EL (cell line): ENCODE results near the gene ADGRD2.
A peak's percentile ranks its signal among the peaks of the same experiment; 100 is the strongest.
"Not testable (repeated sequence)": the region's sequence is repeated elsewhere in the genome, so short reads cannot be mapped to it uniquely, and the experiment has no call there.

ENCODE experiments used
- DNase-seq: peaks from one replicate; pipeline ENCODE4 v3.0.0-alpha.2; 2016

The ADGRD2 gene, protein sequence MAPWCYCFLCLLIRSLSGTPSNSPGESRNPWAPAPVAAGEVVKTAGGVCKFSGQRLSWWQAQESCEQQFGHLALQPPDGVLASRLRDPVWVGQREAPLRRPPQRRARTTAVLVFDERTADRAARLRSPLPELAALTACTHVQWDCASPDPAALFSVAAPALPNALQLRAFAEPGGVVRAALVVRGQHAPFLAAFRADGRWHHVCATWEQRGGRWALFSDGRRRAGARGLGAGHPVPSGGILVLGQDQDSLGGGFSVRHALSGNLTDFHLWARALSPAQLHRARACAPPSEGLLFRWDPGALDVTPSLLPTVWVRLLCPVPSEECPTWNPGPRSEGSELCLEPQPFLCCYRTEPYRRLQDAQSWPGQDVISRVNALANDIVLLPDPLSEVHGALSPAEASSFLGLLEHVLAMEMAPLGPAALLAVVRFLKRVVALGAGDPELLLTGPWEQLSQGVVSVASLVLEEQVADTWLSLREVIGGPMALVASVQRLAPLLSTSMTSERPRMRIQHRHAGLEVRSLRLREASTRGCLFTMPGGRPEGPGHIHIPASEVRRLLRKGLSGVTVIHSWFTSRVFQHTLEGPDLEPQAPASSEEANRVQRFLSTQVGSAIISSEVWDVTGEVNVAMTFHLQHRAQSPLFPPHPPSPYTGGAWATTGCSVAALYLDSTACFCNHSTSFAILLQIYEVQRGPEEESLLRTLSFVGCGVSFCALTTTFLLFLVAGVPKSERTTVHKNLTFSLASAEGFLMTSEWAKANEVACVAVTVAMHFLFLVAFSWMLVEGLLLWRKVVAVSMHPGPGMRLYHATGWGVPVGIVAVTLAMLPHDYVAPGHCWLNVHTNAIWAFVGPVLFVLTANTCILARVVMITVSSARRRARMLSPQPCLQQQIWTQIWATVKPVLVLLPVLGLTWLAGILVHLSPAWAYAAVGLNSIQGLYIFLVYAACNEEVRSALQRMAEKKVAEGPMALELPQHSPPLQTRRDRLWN

DNA sequence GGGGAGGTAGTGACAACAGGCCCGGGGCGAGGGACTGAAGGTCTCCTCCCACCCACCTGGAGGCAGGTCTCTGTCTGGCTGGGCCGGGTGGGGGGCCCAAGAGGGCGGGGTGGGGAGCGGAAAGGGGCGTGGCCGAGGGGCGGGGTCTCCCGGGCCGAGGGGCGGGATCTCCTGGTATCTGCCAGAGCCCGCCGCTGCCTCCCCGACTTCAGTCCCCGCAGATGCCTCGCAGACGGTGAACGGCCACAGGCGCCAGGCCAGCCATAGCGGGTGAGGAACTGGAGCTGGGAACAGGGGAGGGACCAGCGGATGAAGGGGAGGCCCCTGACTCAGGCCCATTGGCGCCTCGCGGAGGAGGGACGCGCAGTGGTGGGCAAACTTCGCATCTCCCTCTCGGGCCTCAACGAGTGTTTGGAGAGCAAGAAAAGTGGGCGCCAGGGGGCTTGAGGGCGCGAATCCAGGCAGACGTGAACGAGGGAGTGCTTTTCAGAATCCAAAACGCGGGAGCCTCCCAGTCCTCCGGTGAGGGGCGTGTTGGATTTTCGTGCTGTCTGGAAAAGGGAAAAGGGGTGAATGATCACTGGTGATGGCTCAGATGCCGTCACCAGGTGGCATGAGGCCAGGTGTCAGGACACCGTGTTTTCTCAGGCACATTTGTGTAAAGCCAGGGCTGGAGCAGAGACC, at the start of gene ADGRD2:
Gene ADGRD2, plus strand, starts transcription at position 211 of the 684 bp plus-strand sequence. CDS start 1,216 bp downstream, outside the sequence.
- DNase-seq = peak; percentile 55

DNA sequence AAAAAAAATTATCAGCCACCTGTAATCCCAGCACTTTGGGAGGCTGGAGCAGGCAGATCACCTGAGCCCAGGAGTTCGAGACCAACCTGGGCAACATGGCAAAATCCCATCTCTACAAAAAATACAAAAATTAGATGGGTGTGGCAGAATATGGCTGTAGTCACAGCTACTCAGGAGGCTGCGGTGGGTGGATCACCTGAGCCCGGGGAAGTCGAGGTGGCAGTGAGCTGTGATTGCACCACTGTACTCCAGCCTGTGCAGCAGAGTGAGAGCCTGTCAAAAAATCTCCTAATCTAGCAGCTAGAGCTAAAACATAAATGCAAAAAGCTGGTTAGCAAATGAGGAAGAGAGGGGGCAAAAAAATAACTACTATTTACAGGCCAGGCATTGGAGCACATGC, 47.0 kb upstream of the ADGRD2 start:
- DNase-seq = no peak

DNA sequence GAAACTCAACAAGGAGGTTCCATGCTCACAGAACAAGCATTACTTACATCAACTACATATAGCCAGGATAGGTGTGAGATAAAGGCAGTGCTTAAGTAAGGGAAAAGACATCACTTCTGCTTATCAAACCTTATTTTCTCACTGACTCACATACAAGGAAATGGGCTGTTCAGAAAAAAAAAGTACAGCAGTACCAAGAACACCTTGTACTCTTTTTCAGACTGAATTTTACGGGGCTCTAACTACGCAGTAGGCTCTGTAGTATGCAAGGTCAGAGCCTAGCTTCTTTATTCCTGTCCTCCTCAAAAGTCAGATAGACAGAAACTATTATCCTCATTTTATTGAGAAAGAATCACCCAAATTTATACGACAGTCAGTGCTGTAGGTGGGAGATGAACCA, 40.8 kb upstream of the ADGRD2 start:
- DNase-seq = no peak

DNA sequence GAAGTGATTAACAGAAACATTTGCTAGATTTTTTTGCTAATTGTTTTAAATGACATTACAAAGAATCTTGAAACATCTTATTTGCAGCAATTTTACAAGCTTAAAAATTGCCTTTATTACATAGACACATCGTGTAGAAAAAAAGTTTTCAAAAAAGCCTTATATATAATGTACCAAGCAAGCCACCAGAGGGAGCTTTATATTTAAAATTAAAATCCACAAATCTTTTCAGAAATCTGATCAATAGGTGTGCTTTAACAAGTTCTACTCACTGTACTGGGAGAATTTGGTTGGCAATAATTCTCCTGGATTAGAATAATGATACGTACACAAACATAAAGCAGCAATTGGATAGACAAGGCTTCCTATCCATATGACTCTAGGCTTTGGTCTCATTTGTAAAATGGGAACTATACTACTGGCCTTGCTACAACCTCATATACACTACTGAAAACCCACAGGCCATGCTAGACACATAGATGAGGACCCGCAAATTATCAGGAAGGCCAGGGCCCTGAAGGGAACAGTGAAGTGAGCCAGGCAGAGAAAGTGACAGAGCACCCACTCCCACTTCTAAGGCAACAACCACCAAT, 39.8 kb upstream of the ADGRD2 start:
- DNase-seq = no peak

DNA sequence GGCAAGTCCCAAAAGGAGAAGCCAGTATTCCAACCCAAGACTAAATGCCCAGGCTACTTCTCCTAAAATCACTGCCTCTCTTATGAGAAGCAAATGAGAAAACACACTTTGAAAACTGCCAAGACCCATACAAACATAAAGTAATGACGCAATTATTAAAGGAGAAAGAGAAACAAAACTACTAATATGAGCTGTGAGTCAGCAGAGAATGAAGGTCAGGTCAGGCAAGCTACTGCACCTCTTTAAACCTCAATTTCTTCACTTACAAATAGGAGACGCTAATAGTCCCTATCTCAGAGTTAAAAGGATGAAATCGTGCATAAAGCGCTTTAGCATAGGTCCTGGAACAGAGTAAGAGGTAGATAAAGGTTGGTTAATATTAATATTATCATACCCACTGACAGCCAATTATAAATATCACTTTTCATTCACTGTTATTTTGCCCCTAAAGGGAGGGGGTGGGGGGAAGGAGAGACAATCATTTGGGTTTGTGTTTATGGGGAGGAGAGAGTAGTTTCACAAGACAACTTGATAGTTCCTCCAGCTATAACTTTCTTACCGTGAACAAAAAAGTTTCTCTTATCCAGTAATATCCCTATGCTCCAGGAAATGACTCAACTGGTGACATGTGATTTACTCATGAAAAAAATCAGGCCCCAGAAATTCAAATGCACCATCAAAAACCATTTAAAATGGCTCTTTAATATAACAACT, 38.6 kb upstream of the ADGRD2 start:
- peak; percentile 76 for DNase-seq

DNA sequence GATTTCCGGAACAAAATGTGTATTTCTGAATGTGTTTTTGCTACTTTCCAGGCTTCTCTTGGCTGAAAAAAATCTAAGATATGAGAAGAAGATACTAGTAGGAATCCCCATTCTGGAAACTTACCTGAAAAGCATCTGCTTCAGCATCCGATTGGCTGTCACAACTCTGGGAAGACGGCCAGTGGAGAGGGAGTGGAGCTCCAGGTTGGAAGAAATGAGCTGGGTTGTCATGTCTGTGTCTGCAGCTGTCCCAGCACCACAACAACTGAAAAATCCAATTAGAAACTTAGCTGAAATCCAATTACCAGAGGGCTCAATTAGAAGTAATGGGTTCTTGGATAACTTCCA, 38.0 kb upstream of the ADGRD2 start:
- no peak for DNase-seq

DNA sequence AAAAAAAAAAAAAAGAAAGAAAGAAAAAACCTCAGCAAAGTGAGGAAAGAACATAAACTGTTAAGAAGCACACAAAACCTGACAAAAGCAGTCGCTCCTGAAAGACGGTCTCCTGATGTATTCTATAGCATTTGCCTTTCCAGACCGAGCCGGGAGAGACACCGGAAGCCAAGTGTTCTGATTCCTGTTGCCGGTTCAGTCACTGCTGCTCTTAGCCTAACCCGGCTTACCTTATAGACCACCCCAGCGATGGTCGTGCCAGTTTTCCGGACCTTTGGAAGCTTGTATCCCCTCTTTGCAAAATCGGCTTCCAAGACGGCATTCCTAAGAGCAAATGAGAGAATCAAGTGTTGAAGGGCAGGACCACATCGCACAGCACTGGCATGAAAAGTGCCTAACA, 35.6 kb upstream of the ADGRD2 start:
- no peak for DNase-seq

DNA sequence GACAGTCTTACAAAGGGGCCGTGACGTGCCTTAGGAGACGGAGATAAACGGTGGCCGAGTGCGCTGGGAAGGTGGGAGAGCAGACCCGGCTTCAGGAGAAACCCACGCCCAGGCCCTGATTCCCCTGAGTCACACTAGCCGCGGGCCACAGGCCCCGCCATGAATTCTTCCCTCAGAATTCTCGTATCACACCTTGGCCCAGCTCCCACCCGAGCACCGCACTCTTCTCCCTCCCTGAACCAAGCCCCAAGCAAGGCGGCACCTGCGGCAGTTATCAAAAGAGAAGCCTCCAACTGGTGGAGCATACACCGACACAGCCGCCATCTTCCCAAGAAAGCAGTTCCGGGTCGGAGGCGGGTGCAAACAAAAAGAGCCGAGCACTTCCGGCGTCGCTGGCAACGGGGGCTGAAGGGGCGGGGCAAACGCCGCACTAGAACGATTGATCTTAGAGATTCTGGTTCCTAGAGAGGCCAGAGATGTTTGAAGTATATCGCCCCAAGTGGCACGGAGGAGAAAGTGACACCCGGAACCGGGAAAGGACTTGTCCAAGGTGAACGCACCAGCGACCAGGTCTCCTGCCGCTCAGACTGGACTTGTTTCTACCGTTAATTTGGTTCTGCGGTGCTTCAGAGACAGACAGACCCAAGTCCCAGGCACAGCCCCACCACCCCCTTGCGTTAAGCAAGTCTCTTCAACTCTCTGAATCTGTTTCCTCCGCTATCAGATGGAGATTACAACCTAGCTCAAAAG, 35.0 kb upstream of the ADGRD2 start, which contains the start of gene PSMB7:
Gene PSMB7, minus strand, starts transcription at position 341 of the 750 bp plus-strand sequence. Its CDS starts 17 bp downstream, at position 324.
- peak; percentile 95 for DNase-seq

DNA sequence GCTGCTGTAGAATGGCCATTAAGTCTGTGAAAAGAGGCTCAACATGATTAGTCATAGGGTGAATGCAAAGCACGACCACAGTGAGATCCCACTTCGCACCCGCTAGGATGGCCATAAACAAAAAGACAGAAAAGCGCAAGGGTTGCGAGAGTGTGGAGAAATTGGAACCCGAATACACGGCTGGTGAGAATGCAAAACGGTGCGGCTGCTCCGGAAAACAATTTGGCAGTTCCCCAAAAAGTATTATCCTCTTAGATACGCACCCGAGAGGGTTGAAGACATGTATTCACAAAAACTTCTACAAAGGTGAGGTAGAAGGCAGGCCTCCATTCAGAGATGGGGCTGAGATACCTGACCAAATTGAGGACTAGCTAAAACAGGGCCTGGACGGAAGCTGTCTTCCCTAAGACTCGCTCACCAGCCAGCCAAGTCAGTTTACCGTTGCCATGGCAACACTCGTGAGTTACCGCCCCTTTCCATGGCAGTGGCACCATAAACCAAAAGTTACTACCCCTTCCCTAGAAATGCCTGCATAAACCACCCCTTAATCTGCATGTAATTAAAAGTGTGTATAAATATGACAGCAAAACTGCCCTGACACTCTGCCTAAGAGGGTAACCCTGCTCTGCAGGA, 34.3 kb upstream of the ADGRD2 start:
- no peak for DNase-seq

DNA sequence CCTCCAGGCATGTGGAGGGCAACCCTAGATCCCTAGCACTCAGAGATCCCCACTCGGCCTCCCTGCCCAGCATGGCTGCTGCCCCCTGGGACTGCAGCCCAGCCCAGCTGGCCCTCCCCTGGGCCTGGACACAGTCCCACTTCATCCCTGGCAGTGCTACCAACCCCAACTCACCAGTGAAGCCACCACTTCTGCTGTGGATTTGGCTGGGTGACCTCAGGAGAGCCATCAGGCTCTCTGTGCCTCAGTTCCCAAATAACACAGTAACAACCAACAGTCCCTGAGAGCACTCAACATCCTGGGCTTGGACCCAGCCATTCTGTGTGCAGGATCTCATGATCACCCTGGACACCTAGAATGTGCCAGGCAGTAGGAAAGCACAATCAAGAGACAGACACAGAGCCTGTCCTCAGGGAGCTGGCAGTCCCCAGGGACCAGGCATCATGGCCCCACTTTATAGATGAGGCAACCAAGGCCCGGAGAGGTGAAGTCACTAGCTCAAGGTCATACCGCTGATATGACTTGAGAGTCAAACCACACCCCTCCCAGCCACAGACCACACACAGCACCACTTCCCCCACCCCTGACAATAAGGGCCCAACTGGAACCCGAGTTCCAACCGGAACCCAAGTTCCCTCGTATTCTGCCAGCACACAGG, 30.3 kb upstream of the ADGRD2 start:
- no peak for DNase-seq

DNA sequence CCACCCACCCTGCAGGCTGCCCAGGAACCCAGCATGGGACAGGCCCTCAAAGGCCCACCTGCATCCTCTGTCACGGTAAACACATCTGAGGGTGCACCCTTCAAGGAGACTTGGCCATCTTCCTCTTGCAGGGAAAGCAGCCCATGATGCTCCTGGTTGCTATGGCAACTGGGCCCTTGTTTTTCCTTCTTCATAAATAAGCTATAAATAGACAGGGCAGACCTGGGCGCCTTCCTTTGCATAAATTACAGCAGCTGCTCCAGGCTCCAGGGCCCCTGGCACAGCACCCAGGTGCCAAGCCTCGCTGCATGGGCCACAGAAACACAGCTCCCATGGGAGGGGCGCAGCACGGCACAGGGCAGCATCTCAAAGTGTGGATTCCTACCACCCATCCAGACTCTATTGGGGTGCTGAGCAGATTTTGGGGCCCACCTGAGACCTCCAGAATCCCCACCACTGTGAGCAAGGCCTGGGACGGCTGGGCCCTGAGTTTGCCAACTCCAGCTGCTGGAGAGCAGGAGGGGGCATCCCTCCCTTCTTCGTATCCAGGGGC, 29.2 kb upstream of the ADGRD2 start:
- DNase-seq = no peak

DNA sequence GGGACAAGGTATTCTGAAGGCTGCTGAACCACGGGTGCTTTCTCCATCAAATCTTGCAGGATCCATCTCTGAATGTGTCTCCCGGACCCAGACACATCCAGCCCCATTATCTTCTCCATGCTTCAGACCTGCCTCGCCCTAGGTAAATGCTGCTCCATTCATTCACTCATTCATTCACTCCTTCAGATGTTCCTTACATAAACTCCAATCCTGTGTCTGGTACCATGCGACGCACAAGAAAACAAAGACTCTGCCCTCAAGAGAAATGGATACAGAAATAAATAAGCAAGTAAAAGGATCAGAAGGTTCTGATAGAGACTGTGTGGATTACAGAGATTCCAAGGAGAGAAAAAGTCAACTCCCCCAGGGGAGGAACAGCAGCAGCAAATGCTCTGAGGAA, 27.1 kb upstream of the ADGRD2 start:
- no peak for DNase-seq

DNA sequence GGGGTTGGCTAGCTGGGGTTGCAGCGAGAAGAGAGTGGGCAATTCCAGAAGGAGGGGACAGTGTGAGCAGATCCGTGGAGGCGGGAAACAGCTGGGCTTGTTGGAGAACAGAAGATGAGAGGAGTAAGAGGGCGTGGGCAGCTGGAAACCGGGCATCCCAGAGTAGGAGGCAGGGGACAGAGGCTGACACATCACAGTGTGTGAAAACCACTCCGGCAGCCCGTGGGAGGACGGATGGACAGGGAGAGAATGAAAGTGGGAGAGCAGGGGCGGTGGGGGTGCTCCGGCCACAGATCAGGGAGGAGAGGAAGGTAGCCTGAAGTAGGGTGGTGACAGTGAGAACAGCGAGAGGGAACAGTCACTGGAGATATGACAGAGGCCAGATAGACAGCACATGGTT, 26.7 kb upstream of the ADGRD2 start:
- DNase-seq = no peak

DNA sequence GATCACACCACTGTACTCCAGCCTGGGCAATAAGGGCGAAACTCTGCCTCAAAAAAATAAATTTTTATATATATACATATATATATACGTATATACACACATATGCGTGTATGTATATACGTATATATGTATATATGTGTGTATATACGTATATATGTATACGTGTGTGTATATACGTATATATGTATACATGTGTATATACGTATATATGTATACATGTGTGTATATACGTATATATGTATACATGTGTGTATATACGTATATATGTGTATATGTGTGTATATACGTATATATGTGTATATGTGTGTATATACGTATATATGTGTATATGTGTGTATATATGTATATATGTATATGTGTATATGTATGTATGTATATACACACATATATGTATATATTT, 24.5 kb upstream of the ADGRD2 start:
- DNase-seq = not testable (repeated sequence)

DNA sequence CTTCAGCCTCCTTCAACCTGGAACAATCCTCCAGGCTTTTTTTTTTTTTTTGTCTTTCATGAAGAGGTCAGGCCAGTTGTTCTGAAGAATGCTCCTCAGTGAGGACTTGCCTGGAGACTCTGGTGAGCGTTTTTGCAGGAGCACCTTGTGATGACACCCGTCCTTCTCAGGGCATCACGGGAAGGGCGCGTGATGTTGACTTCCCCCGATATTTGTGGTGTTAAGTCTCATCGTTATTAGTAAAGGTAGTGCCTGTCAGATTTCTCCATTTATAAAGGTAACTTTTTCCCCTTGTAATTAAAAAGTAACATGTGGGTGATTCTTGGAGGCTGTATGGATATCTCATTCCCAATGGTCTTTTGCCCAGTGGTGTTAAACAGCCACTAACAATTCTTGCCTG, 23.9 kb upstream of the ADGRD2 start:
- no peak for DNase-seq

DNA sequence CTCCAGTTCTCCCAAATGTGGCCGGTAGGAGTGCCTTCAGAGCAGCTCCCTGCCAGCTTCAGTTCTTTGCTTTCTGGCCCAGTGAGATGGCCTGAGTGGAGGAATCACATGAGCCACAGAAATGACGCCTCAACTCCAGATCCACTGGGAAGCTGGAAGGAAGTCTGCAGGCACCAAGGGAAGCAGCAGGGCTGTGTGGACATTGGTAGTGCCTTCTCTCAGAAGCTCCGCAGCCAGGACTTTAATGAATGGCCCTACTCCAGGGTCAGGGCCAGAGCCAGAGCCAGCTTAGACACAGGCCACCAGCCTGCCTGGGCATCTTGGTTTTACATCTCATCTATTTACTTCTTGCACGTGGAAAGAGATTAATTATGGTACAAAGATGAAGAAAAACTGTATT, 23.0 kb upstream of the ADGRD2 start:
- DNase-seq = no peak

DNA sequence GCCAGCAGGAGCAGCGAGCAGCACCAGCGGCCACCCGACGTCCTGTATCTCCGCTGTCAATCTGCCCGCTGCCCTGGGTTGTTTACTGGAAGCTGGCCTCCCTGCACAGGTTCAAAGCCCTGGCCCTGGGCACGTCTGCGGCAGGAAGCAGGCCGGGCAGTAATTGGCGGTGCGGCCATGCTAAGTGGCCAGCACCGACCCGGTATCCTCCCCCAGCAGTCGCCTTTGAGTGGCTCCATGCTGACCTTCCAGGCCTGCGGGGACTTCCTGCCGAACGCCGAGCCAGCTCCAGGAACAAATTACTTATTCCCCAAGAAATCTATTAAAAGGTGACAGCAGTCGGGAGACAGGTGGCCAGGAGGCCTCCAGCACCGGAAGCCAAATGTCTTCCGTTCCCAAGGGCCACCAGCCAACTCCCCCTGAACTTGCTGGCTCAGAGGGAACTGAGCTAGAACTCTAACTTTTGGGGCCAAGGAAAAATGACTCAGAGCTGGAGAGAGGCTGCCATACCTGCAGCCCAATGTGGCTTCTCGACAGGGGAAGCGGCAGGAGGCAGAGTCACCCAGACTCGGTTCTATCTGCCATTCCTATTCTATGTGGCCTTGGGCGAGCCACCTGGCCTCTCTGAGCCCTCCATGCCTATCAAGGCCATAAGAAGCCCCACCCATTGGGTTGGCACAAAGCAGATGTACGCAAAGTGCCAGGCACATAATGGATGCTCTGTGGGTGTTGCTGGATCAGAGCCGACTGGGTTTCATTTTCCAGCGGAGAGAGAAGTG, 21.3 kb upstream of the ADGRD2 start:
- no peak for DNase-seq

DNA sequence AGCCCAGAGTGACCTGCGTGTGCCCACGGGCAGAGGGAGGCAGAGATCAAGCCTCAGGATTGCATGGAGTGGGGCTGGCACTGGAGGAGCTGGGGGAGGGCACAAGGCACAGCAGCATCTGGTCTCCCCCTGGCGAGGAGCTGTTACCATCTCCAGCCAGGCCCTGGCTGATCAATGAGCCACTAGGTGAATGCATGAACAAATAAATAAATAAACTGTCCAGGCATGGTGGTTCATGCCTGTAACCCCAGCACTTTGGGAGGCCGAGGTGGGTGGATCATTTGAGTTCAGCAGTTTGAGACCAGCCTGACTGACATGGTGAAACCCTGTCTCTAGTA, 20.8 kb upstream of the ADGRD2 start:
- DNase-seq = no peak

DNA sequence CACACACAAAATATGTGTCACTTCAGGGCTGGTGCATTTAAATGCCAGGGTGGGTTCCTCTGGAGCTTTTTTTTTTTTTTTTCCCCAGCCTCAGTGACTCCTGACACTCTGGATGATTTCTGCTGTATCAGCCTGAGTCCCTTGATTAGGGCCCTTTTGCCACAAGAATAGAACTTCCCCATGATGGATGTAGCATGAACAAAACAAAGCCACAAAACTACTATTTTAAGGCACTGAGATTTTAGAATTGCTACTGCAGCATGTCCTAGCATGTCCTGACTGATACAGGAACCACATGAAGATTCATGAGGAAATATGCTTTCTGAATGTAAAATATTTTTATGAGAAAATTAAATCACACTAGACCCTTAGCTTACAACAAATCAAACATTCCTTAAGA, 13.9 kb upstream of the ADGRD2 start:
- no peak for DNase-seq
